Liver (tissue), 9 donors: ENCODE data around the gene DUXA. TPM values are rescaled to one million over a fixed set of nuclear protein-coding genes. Genes with fewer than 3 reads are reported as not detected.

ENCODE experiments used
- DNase-seq: peaks from one replicate; pipeline ENCODE4 v3.0.0-alpha.2; 2017; ENCODE audit warnings: low spot score
- H3K27ac ChIP-seq, 2 donors: one replicate each; pipeline ENCODE4 v1.7.0; 2013; ENCODE audit warnings: inconsistent platforms in 2 of 2, low read length in 2 of 2, control low read depth in 1 of 2, low read depth in 1 of 2, mild to moderate bottlenecking in 1 of 2
- H3K27me3 ChIP-seq, 4 donors: one replicate each; pipeline versions ENCODE4 v1.6.1 to v1.7.0; 2013; ENCODE audit warnings: low read length in 3 of 4, inconsistent platforms in 1 of 4, mild to moderate bottlenecking in 1 of 4, moderate library complexity in 1 of 4; ENCODE audit not compliant: control insufficient read depth in 4 of 4, insufficient read depth in 4 of 4
- H3K36me3 ChIP-seq, 4 donors: one replicate each; pipeline versions ENCODE4 v1.6.1 to v1.7.0; 2013; ENCODE audit warnings: low read length in 3 of 4, mild to moderate bottlenecking in 3 of 4, low read depth in 1 of 4, moderate library complexity in 1 of 4; ENCODE audit not compliant: control insufficient read depth in 4 of 4, insufficient read depth in 3 of 4
- H3K4me1 ChIP-seq, 4 donors: one replicate each; pipeline versions ENCODE4 v1.6.1 to v1.7.0; 2013; ENCODE audit warnings: low read length in 3 of 4, mild to moderate bottlenecking in 3 of 4, moderate library complexity in 1 of 4; ENCODE audit not compliant: control insufficient read depth in 4 of 4, insufficient read depth in 4 of 4
- H3K4me3 ChIP-seq, 3 donors: one replicate each; pipeline versions ENCODE4 v1.6.1 to v1.7.0; 2013; ENCODE audit warnings: low read length in 3 of 3, control low read depth in 1 of 3, low read depth in 1 of 3, mild to moderate bottlenecking in 1 of 3
- H3K9ac ChIP-seq, 2 donors: one replicate each; pipeline ENCODE4 v1.7.0; 2013; ENCODE audit warnings: low read length in 2 of 2, mild to moderate bottlenecking in 2 of 2, moderate library complexity in 2 of 2, control low read depth in 1 of 2, low read depth in 1 of 2
- H3K9me3 ChIP-seq, 4 donors: one replicate each; pipeline versions ENCODE4 v1.6.1 to v1.7.0; 2013; ENCODE audit warnings: low read length in 3 of 4; ENCODE audit not compliant: control insufficient read depth in 4 of 4
- ATF3 ChIP-seq: IDR thresholded peaks from 2 replicates; pipeline ENCODE4 v1.6.1; 2016; ENCODE audit warnings: antibody characterized with exemption
- CTCF ChIP-seq: fragments of 150-350 bp; IDR thresholded peaks from 2 replicates; pipeline ENCODE4 v1.5.1; 2017; ENCODE audit warnings: improper control_type of control experiment, low read depth, low read length; ENCODE audit not compliant: missing input control
- EGR1 ChIP-seq, 2 donors: IDR thresholded peaks; 2 replicates each; pipeline ENCODE4 v1.6.1; 2016 to 2018; ENCODE audit warnings: antibody characterized with exemption in 2 of 2, low read depth in 2 of 2
- FOXA1 ChIP-seq: IDR thresholded peaks from 2 replicates; pipeline ENCODE4 v1.6.1; 2016; ENCODE audit warnings: antibody characterized with exemption
- FOXA2 ChIP-seq: IDR thresholded peaks from 2 replicates; pipeline ENCODE4 v1.6.1; 2016; ENCODE audit warnings: antibody characterized with exemption
- GABPA ChIP-seq, 2 donors: IDR thresholded peaks in 1 of 2; conservative IDR thresholded peaks in 1 of 2; 2 replicates each; pipeline ENCODE4 v1.6.1; 2016; ENCODE audit warnings: antibody characterized with exemption in 2 of 2, mild to moderate bottlenecking in 1 of 2, moderate library complexity in 1 of 2
- HNF4A ChIP-seq, 2 donors: conservative IDR thresholded peaks; 2 replicates each; pipeline ENCODE4 v1.6.1; 2016; ENCODE audit warnings: antibody characterized with exemption in 2 of 2, mild to moderate bottlenecking in 2 of 2
- HNF4G ChIP-seq: IDR thresholded peaks from 2 replicates; pipeline ENCODE4 v1.6.1; 2016; ENCODE audit warnings: antibody characterized with exemption
- JUND ChIP-seq, 2 donors: IDR thresholded peaks; 2 replicates each; pipeline ENCODE4 v1.6.1; 2016; ENCODE audit warnings: antibody characterized with exemption in 2 of 2
- MAX ChIP-seq: IDR thresholded peaks from 2 replicates; pipeline ENCODE4 v1.6.1; 2016; ENCODE audit warnings: antibody characterized with exemption
- NR2F2 ChIP-seq: IDR thresholded peaks from 2 replicates; pipeline ENCODE4 v1.6.1; 2016; ENCODE audit warnings: antibody characterized with exemption
- RAD21 ChIP-seq, 2 donors: IDR thresholded peaks; 2 replicates each; pipeline ENCODE4 v1.6.1; 2016; ENCODE audit warnings: antibody characterized with exemption in 2 of 2, mild to moderate bottlenecking in 2 of 2
- REST ChIP-seq: IDR thresholded peaks from 2 replicates; pipeline ENCODE4 v1.6.1; 2016; ENCODE audit warnings: antibody characterized with exemption, mild to moderate bottlenecking
- RXRA ChIP-seq, 2 donors: IDR thresholded peaks; 2 replicates each; pipeline ENCODE4 v1.6.1; 2017 to 2018; ENCODE audit warnings: antibody characterized with exemption in 2 of 2, mild to moderate bottlenecking in 1 of 2
- SP1 ChIP-seq: IDR thresholded peaks from 2 replicates; pipeline ENCODE4 v1.6.1; 2018; ENCODE audit warnings: antibody characterized with exemption, mild to moderate bottlenecking
- YY1 ChIP-seq: IDR thresholded peaks from 2 replicates; pipeline ENCODE4 v1.6.1; 2016; ENCODE audit warnings: antibody characterized with exemption, mild to moderate bottlenecking
- ZBTB33 ChIP-seq: IDR thresholded peaks from 2 replicates; pipeline ENCODE4 v1.6.1; 2016; ENCODE audit warnings: antibody characterized with exemption
- WGBS: extraction: QIAGEN DNeasy Blood & Tissue Kit; methylation state at CpG from one replicate; pipeline ENCODE4 v1.1.7; 2013; 5-methylcytosine and 5-hydroxymethylcytosine counted together
- polyA plus RNA-seq, 2 donors: library from polyadenylated mRNA; stranded (reverse) in 1 of 2; unstranded in 1 of 2; fragments of 200-250 nt in 1 of 2; fragments of >200 nt in 1 of 2; fragmentation: Nextera tagmentation in 1 of 2; extraction: Ambion mirVana in 1 of 2; gene quantifications; one replicate each; pipeline versions ENCODE4 v1.2.1 to v1.2.3, GENCODE V29; 2013 to 2015
- total RNA-seq, 2 donors: library from RNA; depleted of rRNA; stranded (reverse); fragments of >200 nt; gene quantifications; one replicate each; pipeline ENCODE4 v1.2.3, GENCODE V29; 2014
- donor health status: healthy.
- donor health status: healthy.
- donor health status: healthy.
- donor health status: healthy.
- donor health status: healthy.

Gene DUXA
- total and polyA plus RNA-seq, 4 donors: not detected

- peaks cover 0 to 4% (median 0%) of the 10 kb centered on the region in 4 donors for H3K27me3 ChIP-seq
- H3K9me3 ChIP-seq: peaks cover 8 to 29% (median 17%) of the 10 kb centered on the region in 4 donors
- WGBS: 11% methylated on average over 42 of the region's 42 CpGs
- TF ChIP-seq JUND (IDR thresholded peaks at IDR 0.05) (no peak), FOXA2 (no peak), YY1 (no peak), ATF3 (no peak), GABPA (IDR thresholded peaks at IDR 0.05 in 1 of 2, conservative IDR thresholded peaks at IDR 0.05 in 1 of 2) (no peak), RAD21 (IDR thresholded peaks at IDR 0.05) (no peak), MAX (no peak), FOXA1 (no peak), SP1 (no peak), EGR1 (IDR thresholded peaks at IDR 0.05; ENCODE audit: low read depth in 2 of 2) (no peak), REST (no peak)
- H3K27ac ChIP-seq: no peak overlapping the region
- H3K4me1 ChIP-seq: peaks cover 0 to 3% (median 0%) of the 10 kb centered on the region in 4 donors
- no peaks in the 10 kb centered on the region for H3K36me3 ChIP-seq
- DNase-seq: no peak
- no peak overlapping the region for H3K4me3 ChIP-seq
- no peak overlapping the region for H3K9ac ChIP-seq
Observed at GRCh38 chr19:57106722-57107235, 60.5 kb downstream of the DUXA start.

GRCh38 chr19:57105976-57106721, 61.1 kb downstream of the DUXA start:
- 10% methylated on average over 57 of the region's 57 CpGs for WGBS
- H3K9ac ChIP-seq: no peak overlapping the region
- H3K9me3 ChIP-seq: peaks cover 1 to 24% (median 11%) of the 10 kb centered on the region in 4 donors
- H3K36me3 ChIP-seq: no peaks in the 10 kb centered on the region
- DNase-seq: no peak
- H3K4me3 ChIP-seq: no peak overlapping the region
- H3K4me1 ChIP-seq: peaks cover 0 to 3% (median 0%) of the 10 kb centered on the region in 4 donors
- H3K27me3 ChIP-seq: peaks cover 0 to 4% (median 0%) of the 10 kb centered on the region in 4 donors
- H3K27ac ChIP-seq: no peak overlapping the region
- TF ChIP-seq RAD21 (IDR thresholded peaks at IDR 0.05) (no peak), GABPA (IDR thresholded peaks at IDR 0.05 in 1 of 2, conservative IDR thresholded peaks at IDR 0.05 in 1 of 2) (no peak), REST (no peak), HNF4G (no peak), RXRA (IDR thresholded peaks at IDR 0.05) (no peak), FOXA1 (no peak), NR2F2 (no peak), EGR1 (IDR thresholded peaks at IDR 0.05; ENCODE audit: low read depth in 2 of 2) (no peak), HNF4A (conservative IDR thresholded peaks at IDR 0.05) (no peak), CTCF (no peak), SP1 (no peak), ATF3 (no peak), ZBTB33 (no peak), MAX (no peak), YY1 (no peak), FOXA2 (no peak)
